GM12865 (cell line): ENCODE results near the gene ENO3.

Experiments
- DNase-seq: peaks from one replicate; pipeline ENCODE4 v3.0.0; 2010; ENCODE audit warnings: low read depth
- H3K4me3 ChIP-seq: 2 replicates; pipeline ENCODE4 v1.5.1; 2011; ENCODE audit warnings: mild to moderate bottlenecking, low read depth, low read length, control low read depth
- TF ChIP-seq, protein P1 (sequence below): IDR thresholded peaks from 2 replicates; pipeline ENCODE4 v1.5.1; 2011; ENCODE audit warnings: low read length, control low read depth, low read depth, inconsistent platforms; ENCODE audit not compliant: insufficient read depth; ENCODE audit errors: missing control alignments

Gene ENO3

DNA sequence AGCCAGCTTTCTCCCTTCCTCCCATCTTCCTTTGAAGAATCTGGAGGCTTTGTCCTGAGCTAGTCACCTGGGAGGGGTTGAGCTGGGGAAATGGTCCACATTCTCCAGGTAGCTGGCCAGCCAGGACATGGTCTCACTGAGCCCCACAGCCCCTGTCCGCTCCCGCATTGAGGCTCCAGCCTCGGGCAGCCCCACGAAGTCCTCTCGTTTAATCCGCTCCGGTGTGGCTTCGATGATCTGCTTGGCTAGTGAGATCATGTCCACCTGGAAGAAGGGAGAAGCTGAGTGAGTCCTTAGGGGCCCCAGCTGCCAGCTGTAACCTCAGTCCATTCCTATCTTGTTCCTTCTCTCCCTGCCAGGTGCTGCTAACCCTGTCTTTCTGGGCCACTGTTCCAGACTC, 19.4 kb downstream of the ENO3 start:
- no peak for DNase-seq
- H3K4me3 ChIP-seq: no peak overlapping the region
- TF ChIP-seq, protein P1, sequence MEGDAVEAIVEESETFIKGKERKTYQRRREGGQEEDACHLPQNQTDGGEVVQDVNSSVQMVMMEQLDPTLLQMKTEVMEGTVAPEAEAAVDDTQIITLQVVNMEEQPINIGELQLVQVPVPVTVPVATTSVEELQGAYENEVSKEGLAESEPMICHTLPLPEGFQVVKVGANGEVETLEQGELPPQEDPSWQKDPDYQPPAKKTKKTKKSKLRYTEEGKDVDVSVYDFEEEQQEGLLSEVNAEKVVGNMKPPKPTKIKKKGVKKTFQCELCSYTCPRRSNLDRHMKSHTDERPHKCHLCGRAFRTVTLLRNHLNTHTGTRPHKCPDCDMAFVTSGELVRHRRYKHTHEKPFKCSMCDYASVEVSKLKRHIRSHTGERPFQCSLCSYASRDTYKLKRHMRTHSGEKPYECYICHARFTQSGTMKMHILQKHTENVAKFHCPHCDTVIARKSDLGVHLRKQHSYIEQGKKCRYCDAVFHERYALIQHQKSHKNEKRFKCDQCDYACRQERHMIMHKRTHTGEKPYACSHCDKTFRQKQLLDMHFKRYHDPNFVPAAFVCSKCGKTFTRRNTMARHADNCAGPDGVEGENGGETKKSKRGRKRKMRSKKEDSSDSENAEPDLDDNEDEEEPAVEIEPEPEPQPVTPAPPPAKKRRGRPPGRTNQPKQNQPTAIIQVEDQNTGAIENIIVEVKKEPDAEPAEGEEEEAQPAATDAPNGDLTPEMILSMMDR: no peak

- DNase-seq: no peak
- TF ChIP-seq, protein P1: no peak
Observed at GRCh38 chr17:4971826-4972225, 20.9 kb downstream of the ENO3 start.

DNA sequence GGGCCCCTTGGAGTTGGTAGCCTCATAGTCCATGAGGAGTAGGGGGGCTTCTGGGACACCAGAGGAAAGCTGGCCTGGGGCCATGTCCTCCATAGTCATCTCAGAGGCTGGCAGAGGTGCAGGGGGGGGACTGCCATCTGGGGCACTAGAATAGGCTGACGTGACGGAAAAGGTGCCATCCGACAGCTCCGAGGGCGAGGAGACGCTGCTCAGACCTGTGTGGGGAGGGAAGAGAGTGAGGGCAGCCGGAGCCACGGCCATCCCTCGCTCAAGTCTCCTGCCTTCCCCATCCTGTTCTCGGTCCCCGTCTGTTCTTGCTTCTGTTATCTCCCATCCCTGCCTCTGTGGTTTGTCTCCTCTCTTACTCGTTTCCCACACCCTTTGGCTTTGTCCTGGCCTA, 21.4 kb downstream of the ENO3 start:
- no peak overlapping the region for H3K4me3 ChIP-seq
- DNase-seq: no peak

More at GRCh38 chr17:4971826-4972225, 20.9 kb downstream of the ENO3 start:
- H3K4me3 ChIP-seq: no peak overlapping the region

DNA sequence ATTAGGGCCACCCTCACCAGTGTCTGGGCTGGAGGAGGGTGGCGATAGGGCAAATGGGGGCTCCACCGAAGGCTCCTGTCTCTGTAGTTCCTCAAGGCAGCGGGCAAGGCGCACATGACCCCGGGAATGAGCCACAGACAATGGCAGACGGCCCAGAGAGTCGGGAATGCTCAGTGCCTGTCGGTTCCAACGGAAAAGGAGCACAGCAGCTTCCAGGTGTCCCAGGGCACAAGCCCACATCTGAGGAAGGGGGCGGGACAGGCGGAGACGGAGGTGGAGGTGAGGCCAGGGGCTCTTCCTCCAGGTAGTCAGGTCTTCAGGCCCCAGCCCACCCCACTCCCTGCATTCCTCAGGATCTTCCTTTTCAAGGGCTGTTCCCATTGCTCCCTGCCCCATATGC, 21.8 kb downstream of the ENO3 start:
- TF ChIP-seq, protein P1: no peak
- no peak overlapping the region for H3K4me3 ChIP-seq
- no peak for DNase-seq

More for the DNA sequence above, 21.4 kb downstream of the ENO3 start:
- TF ChIP-seq, protein P1: no peak

- no peak for DNase-seq
- TF ChIP-seq, protein P1: no peak
- no peak overlapping the region for H3K4me3 ChIP-seq
Observed at GRCh38 chr17:4973256-4974114, 22.6 kb downstream of the ENO3 start.

DNA sequence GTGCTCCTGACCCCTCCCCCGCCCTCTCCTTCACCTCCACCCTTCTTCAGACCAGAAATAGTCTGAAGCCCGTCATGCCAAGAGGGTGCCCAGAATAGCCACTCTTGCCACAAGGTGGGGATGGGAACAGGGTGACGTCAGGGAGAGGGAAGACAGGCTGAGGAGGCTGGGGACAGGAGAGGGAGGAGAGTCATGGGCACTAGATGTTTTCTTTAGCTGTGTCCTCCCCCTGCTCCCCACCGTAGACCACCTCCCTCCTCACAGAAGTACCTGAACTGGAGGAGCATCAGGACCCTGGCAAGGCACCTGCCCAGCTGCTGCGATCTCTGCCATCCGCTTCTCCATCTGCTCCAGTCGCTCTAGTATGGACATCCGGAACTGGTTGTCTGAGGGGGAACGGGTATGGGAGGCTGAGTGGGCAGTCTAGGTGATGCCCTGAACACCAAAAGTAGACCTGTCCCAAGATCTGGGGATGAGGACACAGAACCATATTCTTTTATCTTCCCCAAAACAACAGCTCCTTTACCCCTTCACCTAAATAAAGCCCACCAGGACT, 23.3 kb downstream of the ENO3 start:
- TF ChIP-seq, protein P1: no peak
- H3K4me3 ChIP-seq: no peak overlapping the region
- no peak for DNase-seq
